Colonic mucosa (tissue), 4 donors: Measurements from ENCODE around the gene IFNA10. TPM values are rescaled to one million over a fixed set of nuclear protein-coding genes. Genes with fewer than 3 reads are reported as not detected.

Experiments
- DNase-seq: peaks from one replicate; pipeline ENCODE4 v3.0.0-alpha.2; 2020
- H3K27ac ChIP-seq: fragments of 200-600 bp; one replicate; pipeline ENCODE4 v1.8.0; 2021
- H3K27me3 ChIP-seq: fragments of 200-600 bp; one replicate; pipeline ENCODE4 v1.8.0; 2021
- H3K36me3 ChIP-seq: fragments of 200-600 bp; one replicate; pipeline ENCODE4 v1.8.0; 2021
- H3K4me1 ChIP-seq: fragments of 200-600 bp; one replicate; pipeline ENCODE4 v1.8.0; 2021; ENCODE audit warnings: mild to moderate bottlenecking
- H3K4me3 ChIP-seq: fragments of 200-600 bp; one replicate; pipeline ENCODE4 v1.8.0; 2021
- H3K9ac ChIP-seq, 2 donors: one replicate each; pipeline ENCODE4 v1.7.0; 2013; ENCODE audit warnings: control low read depth in 2 of 2, low read depth in 2 of 2, low read length in 2 of 2
- H3K9me3 ChIP-seq: fragments of 200-600 bp; one replicate; pipeline ENCODE4 v1.8.0; 2021
- CTCF ChIP-seq: fragments of 200-600 bp; IDR thresholded peaks from one replicate; pipeline ENCODE4 v1.8.0; 2022; ENCODE audit warnings: antibody characterized with exemption, mild to moderate bottlenecking
- intact Hi-C: fragments of 100-400 bp; cut with DNase I; formaldehyde crosslinking; loops from one replicate; pipeline ENCODE4 v1.14.1; 2022
- total RNA-seq, 2 donors: library from RNA; stranded (reverse); fragmentation: NEBNext Ultra II Directional in 1 of 2; extraction: Animal tissue kit (Norgen Biotek cat#: 25700) in 1 of 2; gene quantifications; one replicate each; pipeline ENCODE4 v1.2.1, GENCODE V29; 2021
- donor health status: healthy.
- donor health status: DM: no; HTN: no; CAD: no.
- donor health status: DM: no; HTN: no; CAD: no.

Gene IFNA10
- total RNA-seq, 2 donors from 2014 or later: not detected

- intact Hi-C loops: no loop called here
These were observed 41.4 kb downstream of the IFNA10 start for GRCh38 chr9:21165516-21165915.

GRCh38 chr9:21160178-21160577 is 46.8 kb downstream of the IFNA10 start:
- Histone ChIP-seq H3K4me1 (no peaks in the 10 kb centered on the region), H3K9me3 (no peaks in the 10 kb centered on the region), H3K9ac (no peak overlapping the region), H3K36me3 (no peaks in the 10 kb centered on the region), H3K27me3 (no peaks in the 10 kb centered on the region), H3K4me3 (no peak overlapping the region), H3K27ac (no peak overlapping the region)
- no peak for DNase-seq
- intact Hi-C loops: no loop called here
- no peak for TF ChIP-seq CTCF

More at GRCh38 chr9:21165516-21165915, 41.4 kb downstream of the IFNA10 start:
- Histone ChIP-seq H3K36me3 (no peaks in the 10 kb centered on the region), H3K4me3 (no peak overlapping the region), H3K27ac (no peak overlapping the region), H3K4me1 (no peaks in the 10 kb centered on the region), H3K9me3 (no peaks in the 10 kb centered on the region), H3K9ac (no peak overlapping the region), H3K27me3 (no peaks in the 10 kb centered on the region)
- DNase-seq: no peak
- no peak for TF ChIP-seq CTCF

Other genes starting within 250 kb of the IFNA10 start
- 1 to 10 TPM in 1 of 2 donors, under 1 TPM in 1; 0.67 to 2.5 TPM for gene HACD4, start 175.5 kb downstream of the IFNA10 start, total RNA-seq
- not detected for gene IFNB1, start 129.2 kb downstream of the IFNA10 start, total RNA-seq
- gene IFNW1, start 65.3 kb downstream of the IFNA10 start, total RNA-seq: not detected
- not detected for gene IFNA21, start 40.5 kb downstream of the IFNA10 start, total RNA-seq
- gene IFNA4, start 19.6 kb downstream of the IFNA10 start, total RNA-seq: not detected
- not detected for gene IFNA7, start 4.9 kb downstream of the IFNA10 start, total RNA-seq
- not detected for gene IFNA16, start 10.2 kb upstream of the IFNA10 start, total RNA-seq
- gene IFNA17, start 21.1 kb upstream of the IFNA10 start, total RNA-seq: not detected
- gene IFNA14, start 32.9 kb upstream of the IFNA10 start, total RNA-seq: not detected
- gene IFNA5, start 98.2 kb upstream of the IFNA10 start, total RNA-seq: not detected
- 10 to 100 TPM; 20.4 to 23.9 TPM for gene KLHL9, start 128.3 kb upstream of the IFNA10 start, total RNA-seq
- not detected for gene IFNA6, start 143.7 kb upstream of the IFNA10 start, total RNA-seq
- not detected for gene IFNA13, start 160.9 kb upstream of the IFNA10 start, total RNA-seq
- gene IFNA2, start 178.3 kb upstream of the IFNA10 start, total RNA-seq: not detected
- not detected for gene IFNA8, start 202.0 kb upstream of the IFNA10 start, total RNA-seq
- not detected for gene IFNA1, start 233.3 kb upstream of the IFNA10 start, total RNA-seq